ENCODE results near the gene ASGR1.

The ASGR1 gene

GRCh38 chr17:7178973-7179316, 225 bp downstream of the ASGR1 start:
- H3K4me3 ChIP-seq (ENCODE audit: control insufficient read depth, low read depth, low read length), result no peak overlapping the region
- DNase-seq (ENCODE audit: low read depth), result no peak
- TF ChIP-seq, protein P1, sequence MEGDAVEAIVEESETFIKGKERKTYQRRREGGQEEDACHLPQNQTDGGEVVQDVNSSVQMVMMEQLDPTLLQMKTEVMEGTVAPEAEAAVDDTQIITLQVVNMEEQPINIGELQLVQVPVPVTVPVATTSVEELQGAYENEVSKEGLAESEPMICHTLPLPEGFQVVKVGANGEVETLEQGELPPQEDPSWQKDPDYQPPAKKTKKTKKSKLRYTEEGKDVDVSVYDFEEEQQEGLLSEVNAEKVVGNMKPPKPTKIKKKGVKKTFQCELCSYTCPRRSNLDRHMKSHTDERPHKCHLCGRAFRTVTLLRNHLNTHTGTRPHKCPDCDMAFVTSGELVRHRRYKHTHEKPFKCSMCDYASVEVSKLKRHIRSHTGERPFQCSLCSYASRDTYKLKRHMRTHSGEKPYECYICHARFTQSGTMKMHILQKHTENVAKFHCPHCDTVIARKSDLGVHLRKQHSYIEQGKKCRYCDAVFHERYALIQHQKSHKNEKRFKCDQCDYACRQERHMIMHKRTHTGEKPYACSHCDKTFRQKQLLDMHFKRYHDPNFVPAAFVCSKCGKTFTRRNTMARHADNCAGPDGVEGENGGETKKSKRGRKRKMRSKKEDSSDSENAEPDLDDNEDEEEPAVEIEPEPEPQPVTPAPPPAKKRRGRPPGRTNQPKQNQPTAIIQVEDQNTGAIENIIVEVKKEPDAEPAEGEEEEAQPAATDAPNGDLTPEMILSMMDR (IDR thresholded peaks at IDR 0.05; ENCODE audit: control insufficient read depth, insufficient read depth, low read depth, low read length, missing control alignments), result no peak

DNA sequence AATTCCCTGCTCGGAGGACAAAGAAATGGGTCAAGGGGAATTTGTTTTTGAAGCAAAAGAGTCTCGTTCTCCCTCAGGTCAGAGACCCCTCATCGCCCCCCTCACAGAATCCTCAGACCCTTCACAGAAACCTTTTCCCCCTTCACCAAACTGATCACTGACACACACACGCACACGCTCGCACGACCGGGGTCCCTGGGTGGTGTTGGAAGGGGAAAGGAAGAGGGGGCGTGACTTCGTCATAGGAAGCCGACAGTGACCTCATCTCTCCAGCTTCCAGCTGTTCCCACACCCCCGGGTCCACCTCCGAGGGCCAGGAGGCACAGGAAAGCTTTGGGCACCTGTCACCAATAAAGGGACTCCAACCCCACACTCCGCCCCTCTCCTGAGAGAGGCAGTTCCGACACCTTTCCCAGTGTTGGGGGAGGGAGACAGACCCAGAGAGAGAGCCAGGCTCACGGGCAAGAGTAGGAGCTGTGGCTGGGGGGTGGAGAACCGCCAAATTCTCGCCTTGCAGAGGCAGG, 1.2 kb downstream of the ASGR1 start:
- H3K4me3 ChIP-seq (ENCODE audit: control insufficient read depth, low read depth, low read length), result peak overlapping the region; percentile 47
- no peak for DNase-seq (ENCODE audit: low read depth)
- TF ChIP-seq, protein P1 (IDR thresholded peaks at IDR 0.05; ENCODE audit: control insufficient read depth, insufficient read depth, low read depth, low read length, missing control alignments), result no peak

DNA sequence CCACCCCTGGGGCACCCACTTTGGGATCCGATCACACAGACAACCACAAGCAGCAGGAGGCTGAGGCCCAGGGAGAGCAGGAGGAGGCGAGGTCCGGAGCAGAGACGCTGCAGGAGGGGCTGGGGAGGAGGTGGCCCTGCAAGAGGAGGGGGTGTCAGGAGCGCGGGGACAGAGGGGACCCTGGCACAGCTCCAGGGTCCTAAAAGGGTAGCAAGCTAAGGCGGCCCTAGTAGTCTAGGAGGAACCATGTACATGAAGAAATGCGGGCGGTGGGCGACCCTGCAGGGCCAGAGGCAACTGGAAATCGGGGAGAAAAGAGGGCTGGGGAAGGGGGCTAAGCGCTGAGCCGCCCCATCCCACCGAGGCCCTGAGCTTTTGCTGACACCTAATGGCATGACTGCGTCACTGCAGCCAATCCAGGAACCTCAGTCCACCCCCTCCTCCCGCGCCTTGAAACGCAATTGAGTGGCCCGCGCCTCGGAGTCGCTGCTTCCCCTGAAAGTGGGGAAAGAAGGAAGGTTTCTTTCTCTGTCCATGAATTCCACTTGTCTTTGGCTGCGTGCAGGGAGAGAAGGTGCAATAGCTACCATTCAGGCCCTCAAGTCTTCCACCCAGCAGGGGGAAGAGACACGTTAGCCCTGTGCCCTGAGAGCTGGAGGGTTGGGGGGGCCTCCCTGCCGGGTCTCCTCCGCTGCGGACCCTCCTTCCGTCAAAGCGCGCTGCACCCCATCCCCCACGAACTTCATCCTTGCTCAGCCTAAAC, 1.8 kb downstream of the ASGR1 start:
- peak; percentile 7 for DNase-seq (ENCODE audit: low read depth)
- H3K4me3 ChIP-seq (ENCODE audit: control insufficient read depth, low read depth, low read length), result peak overlapping the region; percentile 47
- TF ChIP-seq, protein P1 (IDR thresholded peaks at IDR 0.05; ENCODE audit: control insufficient read depth, insufficient read depth, low read depth, low read length, missing control alignments), result peak; percentile 83

GRCh38 chr17:7176841-7177190, 2.4 kb downstream of the ASGR1 start:
- TF ChIP-seq, protein P1 (IDR thresholded peaks at IDR 0.05; ENCODE audit: control insufficient read depth, insufficient read depth, low read depth, low read length, missing control alignments), result no peak
- DNase-seq (ENCODE audit: low read depth), result no peak
- H3K4me3 ChIP-seq (ENCODE audit: control insufficient read depth, low read depth, low read length), result peak overlapping the region; percentile 47

DNA sequence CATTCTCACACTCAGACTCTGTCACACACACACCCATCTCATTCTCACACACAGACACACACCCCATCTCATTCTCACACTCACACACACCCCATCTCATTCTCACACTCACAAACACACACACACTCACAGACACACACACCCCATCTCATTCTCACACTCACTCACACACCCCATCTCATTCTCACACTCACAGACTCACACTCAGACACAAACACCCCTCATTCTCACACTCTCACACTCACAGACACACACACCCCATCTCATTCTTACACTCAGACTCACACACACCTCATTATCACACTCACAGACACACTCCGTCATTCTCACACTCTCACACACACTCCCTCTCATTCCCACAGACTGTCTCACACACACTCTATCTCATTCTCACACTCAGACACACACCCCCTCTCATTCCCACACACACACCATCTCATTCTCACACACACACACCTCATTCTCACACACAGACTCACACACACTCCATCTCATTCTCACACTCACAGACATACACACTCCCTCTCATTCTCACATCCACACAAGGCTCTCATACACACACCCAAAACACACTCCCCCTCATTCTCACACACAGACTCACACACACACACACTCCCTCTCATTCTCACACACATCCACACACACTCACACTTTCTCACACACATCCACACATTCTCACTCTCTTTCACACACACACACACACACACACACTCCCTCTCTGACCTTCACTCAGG, 2.9 kb downstream of the ASGR1 start:
- H3K4me3 ChIP-seq (ENCODE audit: control insufficient read depth, low read depth, low read length), result no peak overlapping the region
- TF ChIP-seq, protein P1 (IDR thresholded peaks at IDR 0.05; ENCODE audit: control insufficient read depth, insufficient read depth, low read depth, low read length, missing control alignments), result no peak
- no peak for DNase-seq (ENCODE audit: low read depth)

DNA sequence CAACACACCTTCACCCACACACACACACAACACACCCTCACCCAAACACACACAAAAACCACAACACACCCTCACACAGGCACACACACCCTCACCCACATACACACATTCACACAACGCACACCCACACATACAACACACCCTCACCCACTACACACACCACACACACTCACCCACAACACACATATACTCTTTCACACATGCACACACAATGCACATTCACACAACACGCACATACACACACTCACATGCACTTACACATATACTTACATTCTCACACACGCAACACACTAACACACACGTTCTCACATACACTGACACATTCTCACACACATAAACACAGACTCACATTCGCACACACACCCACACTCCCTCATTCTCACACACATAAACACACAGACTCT, 3.8 kb downstream of the ASGR1 start:
- TF ChIP-seq, protein P1 (IDR thresholded peaks at IDR 0.05; ENCODE audit: control insufficient read depth, insufficient read depth, low read depth, low read length, missing control alignments), result no peak
- no peak for DNase-seq (ENCODE audit: low read depth)
- no peak overlapping the region for H3K4me3 ChIP-seq (ENCODE audit: control insufficient read depth, low read depth, low read length)

Data from AG09309 (cell line).